ENCODE measurements around the gene SCAF1.

SCAF1 gene, protein sequence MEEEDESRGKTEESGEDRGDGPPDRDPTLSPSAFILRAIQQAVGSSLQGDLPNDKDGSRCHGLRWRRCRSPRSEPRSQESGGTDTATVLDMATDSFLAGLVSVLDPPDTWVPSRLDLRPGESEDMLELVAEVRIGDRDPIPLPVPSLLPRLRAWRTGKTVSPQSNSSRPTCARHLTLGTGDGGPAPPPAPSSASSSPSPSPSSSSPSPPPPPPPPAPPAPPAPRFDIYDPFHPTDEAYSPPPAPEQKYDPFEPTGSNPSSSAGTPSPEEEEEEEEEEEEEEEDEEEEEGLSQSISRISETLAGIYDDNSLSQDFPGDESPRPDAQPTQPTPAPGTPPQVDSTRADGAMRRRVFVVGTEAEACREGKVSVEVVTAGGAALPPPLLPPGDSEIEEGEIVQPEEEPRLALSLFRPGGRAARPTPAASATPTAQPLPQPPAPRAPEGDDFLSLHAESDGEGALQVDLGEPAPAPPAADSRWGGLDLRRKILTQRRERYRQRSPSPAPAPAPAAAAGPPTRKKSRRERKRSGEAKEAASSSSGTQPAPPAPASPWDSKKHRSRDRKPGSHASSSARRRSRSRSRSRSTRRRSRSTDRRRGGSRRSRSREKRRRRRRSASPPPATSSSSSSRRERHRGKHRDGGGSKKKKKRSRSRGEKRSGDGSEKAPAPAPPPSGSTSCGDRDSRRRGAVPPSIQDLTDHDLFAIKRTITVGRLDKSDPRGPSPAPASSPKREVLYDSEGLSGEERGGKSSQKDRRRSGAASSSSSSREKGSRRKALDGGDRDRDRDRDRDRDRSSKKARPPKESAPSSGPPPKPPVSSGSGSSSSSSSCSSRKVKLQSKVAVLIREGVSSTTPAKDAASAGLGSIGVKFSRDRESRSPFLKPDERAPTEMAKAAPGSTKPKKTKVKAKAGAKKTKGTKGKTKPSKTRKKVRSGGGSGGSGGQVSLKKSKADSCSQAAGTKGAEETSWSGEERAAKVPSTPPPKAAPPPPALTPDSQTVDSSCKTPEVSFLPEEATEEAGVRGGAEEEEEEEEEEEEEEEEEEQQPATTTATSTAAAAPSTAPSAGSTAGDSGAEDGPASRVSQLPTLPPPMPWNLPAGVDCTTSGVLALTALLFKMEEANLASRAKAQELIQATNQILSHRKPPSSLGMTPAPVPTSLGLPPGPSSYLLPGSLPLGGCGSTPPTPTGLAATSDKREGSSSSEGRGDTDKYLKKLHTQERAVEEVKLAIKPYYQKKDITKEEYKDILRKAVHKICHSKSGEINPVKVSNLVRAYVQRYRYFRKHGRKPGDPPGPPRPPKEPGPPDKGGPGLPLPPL

DNA sequence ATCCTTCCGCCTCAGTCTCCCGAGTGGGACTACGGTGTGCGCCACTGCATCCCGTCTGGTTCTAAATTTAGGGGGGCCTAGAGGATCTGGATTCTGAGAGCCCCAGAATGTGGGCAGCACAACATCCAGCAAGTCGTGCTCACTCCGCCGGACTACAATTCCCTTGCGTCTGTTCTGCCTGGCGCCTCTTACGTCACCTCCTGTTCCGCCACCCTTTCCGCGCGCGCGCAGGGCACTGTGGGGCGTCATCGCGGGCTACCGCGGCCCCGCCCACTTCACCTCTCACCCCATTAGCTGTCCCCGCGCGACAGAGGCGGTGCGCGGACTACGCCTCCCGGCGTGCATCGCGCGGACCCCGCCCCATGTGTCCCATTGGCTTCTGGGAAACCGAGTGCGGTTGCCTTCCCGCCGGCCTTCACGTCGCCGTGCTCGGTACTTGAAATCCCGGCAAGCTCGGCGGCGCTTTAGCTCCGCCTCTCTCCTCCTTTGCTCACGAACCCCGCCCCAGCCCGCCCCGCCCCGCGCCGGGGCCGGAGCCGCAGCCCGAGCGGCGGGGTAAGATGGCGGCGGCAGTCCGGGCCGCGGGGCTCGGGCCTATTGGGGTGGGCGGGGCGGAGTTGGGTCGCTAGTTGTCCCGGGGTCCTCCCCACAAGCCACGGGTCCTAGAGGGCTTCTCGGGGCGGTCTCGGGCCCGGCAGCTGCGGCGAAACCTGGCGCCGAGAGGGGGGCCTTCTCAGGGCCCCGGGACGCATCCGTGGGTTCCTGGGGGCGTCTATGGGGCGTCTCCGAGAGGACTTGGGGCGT, at the start of gene SCAF1:
Gene SCAF1 (plus strand): TSS at position 522 of the 804 bp plus-strand sequence. CDS start 2,818 bp downstream, outside the sequence.
- Histone ChIP-seq H3K4me3 (peak within 1 kb of the TSS; percentile 82), H3K4me1 (peaks cover 24% of the 10 kb centered on the region), H3K9me3 (no peaks in the 10 kb centered on the region), H3K27me3 (ENCODE audit: low read depth) (no peaks in the 10 kb centered on the region), H3K36me3 (replicated peaks) (peaks cover 18% of the 10 kb centered on the region)
- in situ Hi-C loops (cut with MboI; ENCODE audit: low sequenced_read_pairs) = no loop called here
- peak; percentile 99 for DNase-seq (ENCODE audit: low spot score in 2 of 2)

DNA sequence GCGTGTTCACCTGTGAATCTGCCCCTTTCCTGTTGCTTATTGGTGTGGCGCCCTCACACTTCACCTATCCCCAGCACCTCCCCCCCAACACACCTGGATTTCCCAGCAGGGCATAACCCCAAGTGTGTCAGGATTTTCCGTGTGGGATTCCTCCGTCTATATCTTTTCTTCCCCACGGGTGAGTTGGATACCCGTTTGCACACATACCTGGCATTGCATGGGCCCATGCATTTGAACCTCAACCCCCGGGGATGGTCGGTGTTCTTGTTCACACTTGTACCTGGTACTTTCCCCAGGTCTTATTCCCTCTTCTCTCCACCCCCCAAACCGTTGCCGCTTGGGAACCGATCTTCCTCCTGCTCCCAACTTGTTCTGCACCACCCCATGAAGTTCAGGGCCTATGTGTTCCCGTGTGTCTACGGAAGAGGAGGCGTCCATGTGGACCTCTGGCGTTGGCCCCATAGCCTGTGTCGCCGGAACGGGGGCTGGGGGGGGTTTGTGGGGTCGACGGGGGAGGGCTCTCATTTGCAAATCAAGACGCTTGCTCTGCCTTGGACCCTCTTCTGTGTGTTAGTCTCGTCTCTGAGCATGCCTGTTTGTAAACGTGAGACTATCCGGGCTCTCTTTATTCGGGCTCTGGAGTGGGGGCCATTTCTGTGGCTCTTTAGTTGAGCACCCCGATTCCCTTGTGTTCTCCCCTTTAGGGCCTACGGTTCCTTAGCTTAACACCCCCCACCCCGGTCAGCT, 49.4 kb upstream of the SCAF1 start:
- DNase-seq (ENCODE audit: low spot score in 2 of 2) = peak; percentile 32 to 59
- Histone ChIP-seq H3K27me3 (ENCODE audit: low read depth) (no peaks in the 10 kb centered on the region), H3K9me3 (no peaks in the 10 kb centered on the region), H3K4me3 (peak overlapping the region; percentile 74), H3K36me3 (replicated peaks) (peaks cover 31% of the 10 kb centered on the region), H3K4me1 (no peaks in the 10 kb centered on the region)
- in situ Hi-C loops (cut with MboI; ENCODE audit: low sequenced_read_pairs) = loop anchor here (10.0 kb wide), 1 partner anchor 82 kb away; the partner anchor contains the start of gene PRMT1

DNA sequence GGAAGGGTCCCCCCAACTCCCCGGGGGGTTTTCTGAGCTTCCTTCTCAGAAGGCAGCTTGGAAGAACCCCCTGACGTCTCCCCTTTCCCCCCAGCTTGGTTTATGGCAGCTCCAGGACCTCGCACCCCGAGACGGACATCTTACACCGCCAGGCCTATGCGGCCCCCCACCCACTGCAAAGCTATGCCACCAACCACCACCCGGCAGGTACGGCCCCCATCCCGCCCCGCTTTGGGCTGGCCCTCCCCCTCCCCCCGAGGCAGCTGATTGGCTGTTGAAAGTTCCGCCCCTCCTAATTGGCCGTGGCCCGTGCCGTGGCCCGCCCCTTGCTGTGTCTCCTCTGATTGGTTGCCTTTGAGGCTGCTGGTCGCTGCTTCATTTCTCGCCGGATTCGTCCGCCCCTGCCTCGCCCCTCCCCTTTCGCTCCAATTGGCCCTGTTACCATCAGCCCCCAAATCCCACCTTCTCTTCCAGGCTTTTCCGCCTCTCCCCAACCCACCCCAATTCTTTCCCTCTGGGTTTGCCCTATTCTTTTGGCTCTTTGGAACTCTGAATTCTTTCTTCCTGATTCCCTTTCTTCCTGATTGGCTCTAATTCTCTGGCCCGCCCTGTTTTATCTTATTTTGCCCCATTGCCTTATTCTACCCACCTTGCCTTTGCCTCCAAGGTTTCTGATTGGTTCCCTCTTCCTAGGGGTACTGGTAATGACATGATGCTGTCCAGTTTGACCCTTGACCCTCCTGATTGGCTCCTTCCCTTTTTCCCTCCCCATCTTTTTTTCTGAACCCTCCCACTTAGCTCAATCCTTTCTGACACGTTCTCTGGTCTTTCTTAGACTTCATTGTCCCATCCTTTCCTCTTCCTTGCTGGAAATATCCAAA, 48.5 kb upstream of the SCAF1 start:
- peak; percentile 92 to 99 for DNase-seq (ENCODE audit: low spot score in 2 of 2)
- Histone ChIP-seq H3K4me1 (no peaks in the 10 kb centered on the region), H3K36me3 (replicated peaks) (peaks cover 37% of the 10 kb centered on the region), H3K9me3 (no peaks in the 10 kb centered on the region), H3K27me3 (ENCODE audit: low read depth) (no peaks in the 10 kb centered on the region), H3K4me3 (peak overlapping the region; percentile 74)
- in situ Hi-C loops (cut with MboI; ENCODE audit: low sequenced_read_pairs) = loop anchor here (10.0 kb wide), 1 partner anchor 81 kb away; the partner anchor contains the start of gene PRMT1

DNA sequence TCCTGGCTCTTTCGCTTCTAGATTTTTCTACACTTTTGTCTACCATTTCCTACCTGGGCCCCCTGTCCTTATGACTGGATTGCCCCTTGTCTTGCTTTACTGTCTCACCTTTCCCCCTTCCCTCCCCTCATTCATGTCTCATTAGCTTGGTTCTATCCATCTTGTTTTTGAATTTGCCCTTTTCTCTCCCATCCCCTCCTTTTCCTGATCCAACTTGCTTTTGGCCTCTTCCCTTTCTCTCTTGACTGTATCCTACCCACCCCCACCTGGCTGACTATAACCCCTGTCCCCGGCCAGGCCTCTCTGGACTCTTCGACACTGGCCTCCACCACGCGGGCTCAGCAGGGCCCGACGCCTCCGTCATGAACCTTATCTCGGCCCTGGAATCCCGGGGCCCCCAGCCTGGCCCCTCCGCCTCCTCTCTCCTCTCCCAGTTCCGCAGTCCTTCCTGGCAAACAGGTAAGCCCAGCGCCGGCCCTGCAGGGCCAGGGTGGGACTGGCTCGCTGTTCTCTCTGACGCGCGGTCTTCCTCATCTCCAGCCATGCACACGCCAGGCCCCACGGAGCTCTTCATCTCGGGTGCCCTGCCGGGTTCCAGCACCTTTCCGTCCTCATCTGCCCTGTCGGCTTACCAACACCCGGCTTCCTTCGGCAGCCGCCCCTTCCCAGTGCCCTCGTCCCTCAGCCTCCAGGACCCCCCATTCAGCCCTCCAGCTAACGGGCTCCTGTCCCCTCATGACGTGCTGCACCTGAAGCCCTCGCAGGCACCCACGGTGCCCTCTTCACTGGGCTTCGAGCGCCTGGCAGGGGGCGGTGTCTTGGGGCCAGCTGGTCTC, 47.6 kb upstream of the SCAF1 start:
- no peaks in the 10 kb centered on the region for H3K27me3 ChIP-seq (ENCODE audit: low read depth)
- H3K4me1 ChIP-seq = no peaks in the 10 kb centered on the region
- DNase-seq (ENCODE audit: low spot score in 2 of 2) = no peak
- H3K4me3 ChIP-seq = no peak overlapping the region
- no peaks in the 10 kb centered on the region for H3K9me3 ChIP-seq
- peaks cover 46% of the 10 kb centered on the region for H3K36me3 ChIP-seq (replicated peaks)
- in situ Hi-C loops (cut with MboI; ENCODE audit: low sequenced_read_pairs) = loop anchor here (10.0 kb wide), 1 partner anchor 80 kb away; the partner anchor contains the start of gene PRMT1

DNA sequence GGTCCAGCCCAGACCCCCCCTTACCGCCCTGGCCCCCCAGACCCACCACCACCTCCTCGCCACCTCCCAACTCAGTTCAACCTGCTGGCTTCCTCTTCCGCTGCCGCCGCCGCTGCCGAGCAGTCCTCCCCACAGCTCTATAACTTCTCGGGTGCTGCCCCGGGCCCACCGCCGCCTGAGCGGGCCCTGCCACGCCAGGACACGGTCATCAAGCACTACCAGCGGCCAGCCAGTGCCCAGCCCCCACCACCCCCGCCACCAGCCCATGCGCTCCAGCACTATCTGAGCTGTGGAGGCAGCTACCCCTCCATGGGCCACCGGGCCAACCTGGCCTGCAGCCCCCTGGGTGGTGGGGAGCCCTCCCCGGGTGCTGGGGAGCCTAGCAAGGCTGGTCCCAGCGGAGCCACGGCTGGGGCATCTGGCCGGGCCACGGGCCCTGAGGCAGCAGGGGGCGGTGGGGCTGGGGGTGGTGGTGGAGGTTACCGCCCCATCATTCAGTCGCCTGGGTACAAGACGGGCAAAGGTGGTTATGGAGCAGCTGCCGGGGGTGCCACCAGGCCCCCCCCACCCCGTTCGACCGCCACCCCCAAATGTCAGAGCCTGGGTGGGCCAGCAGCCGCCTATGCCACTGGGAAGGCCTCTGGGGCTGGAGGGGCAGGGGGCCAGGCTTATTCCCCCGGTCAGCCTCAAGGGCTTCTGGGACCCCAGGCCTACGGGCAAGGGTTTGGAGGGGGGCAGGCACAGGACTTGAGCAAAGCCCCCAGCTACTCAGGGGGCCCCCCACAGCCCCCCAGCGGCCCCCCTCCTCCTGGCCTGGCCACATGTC, 46.8 kb upstream of the SCAF1 start:
- H3K27me3 ChIP-seq (ENCODE audit: low read depth) = no peaks in the 10 kb centered on the region
- H3K36me3 ChIP-seq (replicated peaks) = peaks cover 54% of the 10 kb centered on the region
- no peaks in the 10 kb centered on the region for H3K9me3 ChIP-seq
- H3K4me1 ChIP-seq = no peaks in the 10 kb centered on the region
- no peak overlapping the region for H3K4me3 ChIP-seq
- no peak for DNase-seq (ENCODE audit: low spot score in 2 of 2)
- in situ Hi-C loops (cut with MboI; ENCODE audit: low sequenced_read_pairs) = loop anchor here (10.0 kb wide), 1 partner anchor 80 kb away; the partner anchor contains the start of gene PRMT1

DNA sequence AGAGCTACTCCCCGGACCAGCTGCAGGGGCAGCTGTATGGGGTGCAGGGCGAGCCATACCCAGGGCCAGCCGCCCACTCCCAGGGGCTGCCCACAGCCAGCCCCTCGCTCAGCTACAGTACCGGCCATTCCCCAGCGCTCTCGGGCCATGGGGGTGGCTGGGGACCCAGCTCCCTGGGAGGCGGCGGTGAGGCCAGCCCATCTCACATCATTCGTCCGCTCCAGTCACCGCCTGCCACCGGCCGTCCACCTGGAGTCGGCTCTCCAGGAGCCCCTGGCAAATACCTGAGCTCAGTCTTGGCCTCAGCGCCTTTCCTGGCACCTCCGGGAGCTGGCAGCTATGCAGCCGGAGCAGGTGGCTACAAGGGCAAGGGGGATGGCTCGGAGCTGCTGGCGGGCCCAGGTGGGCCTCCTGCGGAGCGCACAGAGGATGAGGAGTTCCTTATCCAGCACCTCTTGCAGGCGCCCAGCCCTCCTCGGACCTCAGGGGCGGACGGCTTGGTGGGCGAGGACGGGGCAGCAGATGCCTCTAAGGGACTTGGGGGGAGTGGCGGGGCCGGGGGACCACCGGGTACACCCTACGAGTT, 46.1 kb upstream of the SCAF1 start:
- H3K36me3 ChIP-seq (replicated peaks) = peaks cover 59% of the 10 kb centered on the region
- DNase-seq (ENCODE audit: low spot score in 2 of 2) = no peak

DNA sequence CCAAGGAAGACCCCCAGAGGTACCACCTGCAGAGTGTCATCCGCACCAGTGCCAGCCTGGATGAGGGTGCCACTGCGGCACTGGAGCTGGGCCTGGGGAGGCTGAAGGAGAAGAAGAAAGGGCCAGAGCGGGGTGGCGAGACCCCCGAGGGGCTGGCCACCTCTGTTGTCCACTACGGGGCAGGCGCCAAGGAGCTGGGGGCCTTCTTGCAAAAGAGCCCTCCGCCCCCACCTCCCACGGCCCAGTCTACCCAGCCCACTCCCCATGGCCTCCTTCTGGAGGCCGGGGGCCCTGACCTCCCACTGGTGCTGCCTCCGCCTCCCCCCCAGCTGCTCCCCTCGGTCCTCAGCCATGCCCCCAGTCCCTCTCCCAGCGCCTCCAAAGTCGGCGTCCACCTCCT, 45.6 kb upstream of the SCAF1 start:
- DNase-seq (ENCODE audit: low spot score in 2 of 2) = no peak
- H3K9me3 ChIP-seq = no peaks in the 10 kb centered on the region
- H3K4me3 ChIP-seq = no peak overlapping the region
- no peaks in the 10 kb centered on the region for H3K27me3 ChIP-seq (ENCODE audit: low read depth)
- H3K4me1 ChIP-seq = no peaks in the 10 kb centered on the region
- in situ Hi-C loops (cut with MboI; ENCODE audit: low sequenced_read_pairs) = loop anchor here (10.0 kb wide), 1 partner anchor 78 kb away; the partner anchor contains the start of gene PRMT1
- peaks cover 62% of the 10 kb centered on the region for H3K36me3 ChIP-seq (replicated peaks)

More for the DNA sequence above, 46.1 kb upstream of the SCAF1 start:
- H3K9me3 ChIP-seq = no peaks in the 10 kb centered on the region
- H3K4me1 ChIP-seq = no peaks in the 10 kb centered on the region
- in situ Hi-C loops (cut with MboI; ENCODE audit: low sequenced_read_pairs) = loop anchor here (10.0 kb wide), 1 partner anchor 79 kb away; the partner anchor contains the start of gene PRMT1
- H3K4me3 ChIP-seq = no peak overlapping the region
- no peaks in the 10 kb centered on the region for H3K27me3 ChIP-seq (ENCODE audit: low read depth)

DNA sequence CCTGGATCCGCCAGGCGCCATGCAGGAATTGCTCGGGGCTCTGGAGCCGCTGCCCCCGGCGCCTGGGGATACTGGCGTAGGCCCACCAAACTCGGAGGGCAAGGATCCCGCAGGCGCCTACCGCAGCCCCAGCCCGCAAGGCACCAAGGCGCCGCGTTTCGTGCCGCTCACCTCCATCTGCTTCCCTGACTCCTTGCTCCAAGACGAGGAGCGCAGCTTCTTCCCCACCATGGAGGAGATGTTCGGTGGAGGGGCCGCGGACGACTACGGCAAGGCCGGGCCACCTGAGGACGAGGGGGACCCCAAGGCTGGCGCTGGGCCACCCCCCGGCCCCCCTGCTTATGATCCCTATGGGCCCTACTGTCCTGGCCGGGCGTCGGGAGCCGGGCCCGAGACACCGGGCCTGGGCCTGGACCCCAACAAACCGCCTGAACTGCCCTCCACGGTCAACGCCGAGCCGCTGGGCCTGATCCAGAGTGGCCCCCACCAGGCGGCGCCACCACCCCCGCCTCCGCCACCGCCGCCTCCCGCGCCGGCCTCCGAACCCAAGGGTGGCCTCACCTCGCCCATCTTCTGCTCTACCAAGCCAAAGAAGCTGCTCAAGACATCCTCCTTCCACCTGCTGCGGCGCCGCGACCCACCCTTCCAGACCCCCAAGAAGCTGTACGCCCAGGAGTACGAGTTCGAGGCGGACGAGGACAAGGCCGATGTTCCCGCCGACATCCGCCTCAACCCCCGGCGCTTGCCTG, 44.9 kb upstream of the SCAF1 start:
- H3K36me3 ChIP-seq (replicated peaks) = peaks cover 68% of the 10 kb centered on the region
- no peaks in the 10 kb centered on the region for H3K9me3 ChIP-seq
- no peak overlapping the region for H3K4me3 ChIP-seq
- DNase-seq (ENCODE audit: low spot score in 2 of 2) = no peak
- H3K4me1 ChIP-seq = no peaks in the 10 kb centered on the region
- in situ Hi-C loops (cut with MboI; ENCODE audit: low sequenced_read_pairs) = loop anchor here (10.0 kb wide), 1 partner anchor 78 kb away; the partner anchor contains the start of gene PRMT1
- H3K27me3 ChIP-seq (ENCODE audit: low read depth) = no peaks in the 10 kb centered on the region

DNA sequence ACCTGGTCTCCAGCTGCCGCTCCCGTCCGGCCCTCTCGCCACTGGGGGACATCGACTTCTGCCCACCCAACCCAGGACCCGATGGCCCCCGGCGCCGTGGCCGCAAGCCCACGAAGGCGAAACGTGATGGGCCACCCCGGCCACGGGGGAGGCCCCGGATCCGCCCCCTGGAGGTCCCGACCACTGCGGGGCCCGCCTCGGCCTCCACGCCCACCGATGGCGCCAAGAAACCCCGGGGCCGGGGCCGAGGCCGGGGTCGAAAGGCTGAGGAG, 44.4 kb upstream of the SCAF1 start:
- H3K9me3 ChIP-seq = no peaks in the 10 kb centered on the region
- no peak for DNase-seq (ENCODE audit: low spot score in 2 of 2)
- no peaks in the 10 kb centered on the region for H3K4me1 ChIP-seq
- peaks cover 73% of the 10 kb centered on the region for H3K36me3 ChIP-seq (replicated peaks)
- in situ Hi-C loops (cut with MboI; ENCODE audit: low sequenced_read_pairs) = loop anchor here (10.0 kb wide), 1 partner anchor 77 kb away; the partner anchor contains the start of gene PRMT1
- H3K4me3 ChIP-seq = no peak overlapping the region
- no peaks in the 10 kb centered on the region for H3K27me3 ChIP-seq (ENCODE audit: low read depth)

Data from HAP-1 (cell line).